Ascending aorta (tissue), 2 donors: ENCODE data around the gene DAG1. TPM values are rescaled to one million over a fixed set of nuclear protein-coding genes. Genes with fewer than 3 reads are reported as not detected.
A peak's percentile ranks its signal among the peaks of the same experiment; 100 is the strongest.

Experiments used
- DNase-seq, 2 donors: peaks; one replicate each; pipeline ENCODE4 v3.0.0-alpha.2; 2019; ENCODE audit warnings: low spot score in 2 of 2
- H3K27ac ChIP-seq, 2 donors: fragments of 200-600 bp; sonication (generic); one replicate each; pipeline ENCODE4 v1.5.1; 2016 to 2017; ENCODE audit warnings: mild to moderate bottlenecking in 1 of 2
- H3K27me3 ChIP-seq: fragments of 200-600 bp; sonication (generic); one replicate; pipeline ENCODE4 v1.5.1; 2017
- H3K36me3 ChIP-seq, 2 donors: fragments of 200-600 bp; sonication (generic); one replicate each; pipeline ENCODE4 v1.5.1; 2016
- H3K4me1 ChIP-seq, 2 donors: fragments of 200-600 bp; sonication (generic); one replicate each; pipeline ENCODE4 v1.5.1; 2016 to 2017; ENCODE audit warnings: mild to moderate bottlenecking in 1 of 2
- H3K4me3 ChIP-seq, 2 donors: fragments of 200-600 bp; sonication (generic); one replicate each; pipeline ENCODE4 v1.5.1; 2016 to 2017; ENCODE audit warnings: mild to moderate bottlenecking in 1 of 2
- H3K9me3 ChIP-seq, 2 donors: fragments of 200-600 bp; sonication (generic); one replicate each; pipeline ENCODE4 v1.5.1; 2016
- CTCF ChIP-seq, 3 experiments: fragments of 200-600 bp in 2 of 3; fragments of 450-650 bp in 1 of 3; sonication (generic) in 2 of 3; IDR thresholded peaks; one replicate each; pipeline ENCODE4 v1.5.1; 2016 to 2019; ENCODE audit warnings: antibody characterized with exemption in 3 of 3, mild to moderate bottlenecking in 1 of 3, moderate library complexity in 1 of 3
- intact Hi-C: fragments of 100-400 bp; cut with DNase I; formaldehyde crosslinking; loops from one replicate; pipeline ENCODE4 v1.15.1; 2023
- total RNA-seq: library from RNA; depleted of rRNA; stranded (reverse); fragments of >200 nt; gene quantifications from one replicate; pipeline ENCODE4 v1.1.0, GENCODE V29; 2016

Gene DAG1
- total RNA-seq, 1 donor from 2014 or later: 57.9 TPM

- intact Hi-C loops: no loop called here
- DNase-seq: no peak
Measured at GRCh38 chr3:49454898-49455681, 15.0 kb upstream of the DAG1 start.

DNA sequence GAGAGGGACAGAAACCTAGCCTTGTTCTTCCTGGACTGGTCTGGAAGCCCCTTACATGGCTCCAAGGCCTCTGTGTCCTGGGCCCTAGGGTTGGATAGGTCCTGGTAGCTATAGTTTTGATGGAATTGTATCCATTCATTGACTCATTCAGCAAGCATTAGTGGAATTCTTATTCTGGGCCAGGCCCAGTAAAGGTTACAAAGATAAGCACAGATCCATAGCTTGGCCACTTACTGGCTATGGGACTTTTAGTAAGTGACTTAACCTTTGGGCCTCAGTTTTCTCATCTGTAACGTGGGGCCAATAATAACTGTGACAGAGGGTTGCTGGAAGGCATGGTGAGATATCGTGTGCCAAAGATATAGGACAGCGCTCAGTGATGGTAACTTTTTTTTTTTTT, 13.6 kb upstream of the DAG1 start:
- Histone ChIP-seq H3K9me3 (no peaks in the 10 kb centered on the region), H3K27me3 (no peaks in the 10 kb centered on the region), H3K4me3 (no peak overlapping the region), H3K27ac (no peak overlapping the region), H3K36me3 (no peaks in the 10 kb centered on the region), H3K4me1 (peaks cover 0 to 3% of the 10 kb centered on the region in 2 donors)
- intact Hi-C loops: no loop called here
- DNase-seq: no peak
- TF ChIP-seq CTCF (IDR thresholded peaks at IDR 0.05): no peak

More at GRCh38 chr3:49454898-49455681, 15.0 kb upstream of the DAG1 start:
- no peaks in the 10 kb centered on the region for H3K27me3 ChIP-seq
- peaks cover 0 to 3% of the 10 kb centered on the region in 2 donors for H3K4me1 ChIP-seq
- peak overlapping the region; percentile 12 to 54 for H3K27ac ChIP-seq
- no peak overlapping the region for H3K4me3 ChIP-seq
- no peaks in the 10 kb centered on the region for H3K9me3 ChIP-seq
- TF ChIP-seq CTCF (IDR thresholded peaks at IDR 0.05): no peak
- H3K36me3 ChIP-seq: no peaks in the 10 kb centered on the region

GRCh38 chr3:49460188-49460890, 9.7 kb upstream of the DAG1 start:
- no peaks in the 10 kb centered on the region for H3K9me3 ChIP-seq
- H3K4me1 ChIP-seq: peaks cover 0 to 3% of the 10 kb centered on the region in 2 donors
- TF ChIP-seq CTCF (IDR thresholded peaks at IDR 0.05): no peak
- H3K4me3 ChIP-seq: no peak overlapping the region
- H3K36me3 ChIP-seq: no peaks in the 10 kb centered on the region
- DNase-seq: no peak
- intact Hi-C loops: loop anchor here (10.0 kb wide), 1 partner anchor 366 kb away; the partner anchor contains the start of gene QRICH1
- no peak overlapping the region for H3K27ac ChIP-seq
- H3K27me3 ChIP-seq: no peaks in the 10 kb centered on the region

GRCh38 chr3:49460956-49461355, 9.1 kb upstream of the DAG1 start:
- Histone ChIP-seq H3K9me3 (no peaks in the 10 kb centered on the region), H3K27ac (no peak overlapping the region), H3K27me3 (no peaks in the 10 kb centered on the region), H3K36me3 (no peaks in the 10 kb centered on the region), H3K4me3 (no peak overlapping the region), H3K4me1 (peaks cover 0 to 3% of the 10 kb centered on the region in 2 donors)
- intact Hi-C loops: loop anchor here (10.0 kb wide), 1 partner anchor 366 kb away; the partner anchor contains the start of gene QRICH1
- DNase-seq: no peak
- no peak for TF ChIP-seq CTCF (IDR thresholded peaks at IDR 0.05)

DNA sequence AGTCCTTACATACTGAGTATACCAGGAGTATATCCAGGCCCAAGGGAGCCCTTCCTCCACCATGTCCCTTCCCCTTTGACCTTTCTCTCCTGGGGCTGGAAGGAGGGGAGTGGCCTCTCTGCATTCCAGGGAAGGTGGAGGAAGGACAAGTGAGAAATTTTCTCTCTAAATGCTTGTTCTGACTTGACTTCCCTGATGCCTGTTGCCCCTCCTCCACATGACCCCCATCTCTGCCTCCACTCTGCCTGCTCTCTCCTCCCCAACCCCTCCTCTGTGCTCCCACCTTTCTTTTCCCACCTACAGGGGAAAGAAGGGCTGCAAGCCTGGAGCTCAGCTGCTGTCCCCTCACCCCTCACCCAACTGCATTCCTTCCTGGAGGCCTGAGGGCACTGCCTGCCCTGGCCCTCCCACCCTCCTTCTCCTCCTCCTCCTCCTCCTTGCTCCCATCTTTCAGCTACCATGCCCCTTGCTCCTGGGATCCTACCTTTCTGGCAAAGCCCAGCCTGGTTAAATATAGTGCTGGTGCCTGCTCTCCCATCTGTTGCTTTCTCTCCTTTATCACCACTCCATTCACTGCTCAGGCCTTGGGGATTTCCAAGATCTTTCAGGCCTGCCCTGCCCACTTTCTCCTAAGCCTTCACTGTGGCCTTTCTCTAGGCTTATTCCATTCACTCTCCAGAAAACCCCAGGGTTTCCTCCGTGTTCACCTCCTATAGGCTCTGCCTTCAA, 8.5 kb upstream of the DAG1 start:
- no peaks in the 10 kb centered on the region for H3K4me1 ChIP-seq
- intact Hi-C loops: loop anchor here (10.0 kb wide), 1 partner anchor 367 kb away; the partner anchor contains the start of gene QRICH1
- TF ChIP-seq CTCF (IDR thresholded peaks at IDR 0.05): no peak
- no peaks in the 10 kb centered on the region for H3K9me3 ChIP-seq
- no peaks in the 10 kb centered on the region for H3K36me3 ChIP-seq
- no peak for DNase-seq
- H3K4me3 ChIP-seq: no peak overlapping the region
- peak overlapping the region in 1 of 2 donors; percentile 18 for H3K27ac ChIP-seq
- no peaks in the 10 kb centered on the region for H3K27me3 ChIP-seq
